HG03442 (cell line): ENCODE measurements around the gene SFMBT2.
"Not testable (repeated sequence)": the region's sequence is repeated elsewhere in the genome, so short reads cannot be mapped to it uniquely, and the experiment has no call there.

Experiments
- ATAC-seq: cut with Tn5 transposase; IDR thresholded peaks from one replicate; pipeline ENCODE4 v1.9.1; 2021; ENCODE audit warnings: mild to moderate bottlenecking, moderate library complexity; ENCODE audit not compliant: unreplicated experiment

The SFMBT2 gene

GRCh38 chr10:7403620-7404019, 7.2 kb downstream of the SFMBT2 start:
- no peak for ATAC-seq

- ATAC-seq: no peak
These were observed 9.1 kb downstream of the SFMBT2 start for GRCh38 chr10:7401782-7402181.

- ATAC-seq: no peak
These were observed 9.7 kb downstream of the SFMBT2 start for GRCh38 chr10:7401156-7401555.

- ATAC-seq: no peak
These were observed 10.6 kb downstream of the SFMBT2 start for GRCh38 chr10:7400068-7400715.

- ATAC-seq: no peak
These were observed 11.3 kb downstream of the SFMBT2 start for GRCh38 chr10:7399533-7399932.

GRCh38 chr10:7397049-7398035, 13.5 kb downstream of the SFMBT2 start:
- peak; percentile 55 for ATAC-seq

- not testable (repeated sequence) for ATAC-seq
These were observed 18.5 kb downstream of the SFMBT2 start for GRCh38 chr10:7392301-7392700.

GRCh38 chr10:7391748-7392147, 19.1 kb downstream of the SFMBT2 start:
- no peak for ATAC-seq

GRCh38 chr10:7390689-7391110, 20.1 kb downstream of the SFMBT2 start:
- not testable (repeated sequence) for ATAC-seq

GRCh38 chr10:7389844-7390243, 21.0 kb downstream of the SFMBT2 start:
- ATAC-seq: no peak

GRCh38 chr10:7389346-7389745, 21.5 kb downstream of the SFMBT2 start:
- ATAC-seq: no peak

- no peak for ATAC-seq
These were observed 22.2 kb downstream of the SFMBT2 start for GRCh38 chr10:7388602-7389001.

GRCh38 chr10:7388149-7388548, 22.7 kb downstream of the SFMBT2 start:
- ATAC-seq: not testable (repeated sequence)

- no peak for ATAC-seq
These were observed 25.7 kb downstream of the SFMBT2 start for GRCh38 chr10:7385114-7385513.

GRCh38 chr10:7383442-7383841, 27.4 kb downstream of the SFMBT2 start:
- no peak for ATAC-seq

- no peak for ATAC-seq
These were observed 30.1 kb downstream of the SFMBT2 start for GRCh38 chr10:7380704-7381241.

- ATAC-seq: no peak
These were observed 32.0 kb downstream of the SFMBT2 start for GRCh38 chr10:7378602-7379403.

- ATAC-seq: no peak
These were observed 33.1 kb downstream of the SFMBT2 start for GRCh38 chr10:7377614-7378248.

GRCh38 chr10:7374795-7375194, 36.0 kb downstream of the SFMBT2 start:
- no peak for ATAC-seq

- no peak for ATAC-seq
These were observed 37.8 kb downstream of the SFMBT2 start for GRCh38 chr10:7373039-7373438.
